Transverse colon (tissue), 4 donors: ENCODE results near the gene SLC43A3. TPM values are rescaled to one million over a fixed set of nuclear protein-coding genes. Genes with fewer than 3 reads are reported as not detected.

Experiments used
- DNase-seq: peaks from one replicate; pipeline ENCODE4 v3.0.0-alpha.2; 2019
- H3K27ac ChIP-seq, 4 donors: fragments of 200-600 bp; sonication (generic); 2 replicates each; pipeline ENCODE4 v1.5.1; 2016 to 2018; ENCODE audit warnings: inconsistent platforms in 4 of 4
- H3K27me3 ChIP-seq: fragments of 200-600 bp; sonication (generic); 2 replicates; pipeline ENCODE4 v1.5.1; 2017; ENCODE audit warnings: inconsistent platforms
- H3K36me3 ChIP-seq, 4 donors: fragments of 200-600 bp; sonication (generic); 2 replicates each; pipeline ENCODE4 v1.5.1; 2017 to 2019; ENCODE audit warnings: inconsistent platforms in 4 of 4
- H3K4me1 ChIP-seq, 4 donors: fragments of 200-600 bp; sonication (generic); 2 replicates each; pipeline ENCODE4 v1.5.1; 2017 to 2020; ENCODE audit warnings: inconsistent platforms in 4 of 4
- H3K4me3 ChIP-seq, 4 donors: fragments of 200-600 bp; sonication (generic); 1 replicate in 1 of 4; 2 replicates in 3 of 4; pipeline versions ENCODE4 v1.5.1 to v1.6.1; 2017 to 2019; ENCODE audit warnings: inconsistent platforms in 4 of 4
- H3K9me3 ChIP-seq, 2 donors: fragments of 200-600 bp; sonication (generic); 2 replicates each; pipeline ENCODE4 v1.5.1; 2017 to 2019; ENCODE audit warnings: inconsistent platforms in 2 of 2
- EP300 ChIP-seq: sonication (generic); formaldehyde crosslinking; IDR thresholded peaks from one replicate; pipeline ENCODE4 v1.6.1; 2017; ENCODE audit warnings: antibody characterized with exemption, low read depth
- POLR2A ChIP-seq: fragments of 450-650 bp; IDR thresholded peaks from one replicate; pipeline ENCODE4 v1.6.1; 2016; ENCODE audit warnings: antibody characterized with exemption, mild to moderate bottlenecking, moderate library complexity
- POLR2AphosphoS5 ChIP-seq, 3 donors: sonication (generic); formaldehyde crosslinking; IDR thresholded peaks; one replicate each; pipeline ENCODE4 v1.6.1; 2016; ENCODE audit warnings: antibody characterized with exemption in 3 of 3
- WGBS, 2 donors: methylation state at CpG; one replicate each; pipeline ENCODE4 v1.1.5; 2018; ENCODE audit warnings: low coverage in 1 of 2; 5-methylcytosine and 5-hydroxymethylcytosine counted together
- in situ Hi-C, 4 donors: fragments of 200-750 bp; cut with MboI; loops; one replicate each; pipeline versions ENCODE4 v1.15.0 to v1.15.1; 2017; ENCODE audit warnings: low sequenced_read_pairs in 3 of 4, low pct_ligation_motif_present in 1 of 4, low pct_unique_long_range_greater_than_20kb in 1 of 4
- intact Hi-C: fragments of 100-400 bp; cut with DNase I; formaldehyde crosslinking; loops from one replicate; pipeline ENCODE4 v1.15.1; 2023; ENCODE audit warnings: low total_unique reads
- total RNA-seq, 4 donors: library from RNA; depleted of rRNA; stranded (reverse); fragments of >200 nt; gene quantifications; one replicate each; pipeline ENCODE4 v1.1.0, GENCODE V29; 2016
- TF ChIP-seq, protein P1 (sequence below), 5 experiments: fragments of 200-600 bp in 3 of 5; fragments of 450-650 bp in 2 of 5; sonication (generic) in 3 of 5; IDR thresholded peaks; 1 replicate in 2 of 5; 2 replicates in 3 of 5; pipeline ENCODE4 v1.5.1; 2016 to 2017; ENCODE audit warnings: antibody characterized with exemption in 5 of 5, inconsistent platforms in 3 of 5, mild to moderate bottlenecking in 2 of 5, moderate library complexity in 1 of 5

SLC43A3 gene
- total RNA-seq, 4 donors from 2014 or later = 6.0 to 35.9 (median 19.4) TPM

DNA sequence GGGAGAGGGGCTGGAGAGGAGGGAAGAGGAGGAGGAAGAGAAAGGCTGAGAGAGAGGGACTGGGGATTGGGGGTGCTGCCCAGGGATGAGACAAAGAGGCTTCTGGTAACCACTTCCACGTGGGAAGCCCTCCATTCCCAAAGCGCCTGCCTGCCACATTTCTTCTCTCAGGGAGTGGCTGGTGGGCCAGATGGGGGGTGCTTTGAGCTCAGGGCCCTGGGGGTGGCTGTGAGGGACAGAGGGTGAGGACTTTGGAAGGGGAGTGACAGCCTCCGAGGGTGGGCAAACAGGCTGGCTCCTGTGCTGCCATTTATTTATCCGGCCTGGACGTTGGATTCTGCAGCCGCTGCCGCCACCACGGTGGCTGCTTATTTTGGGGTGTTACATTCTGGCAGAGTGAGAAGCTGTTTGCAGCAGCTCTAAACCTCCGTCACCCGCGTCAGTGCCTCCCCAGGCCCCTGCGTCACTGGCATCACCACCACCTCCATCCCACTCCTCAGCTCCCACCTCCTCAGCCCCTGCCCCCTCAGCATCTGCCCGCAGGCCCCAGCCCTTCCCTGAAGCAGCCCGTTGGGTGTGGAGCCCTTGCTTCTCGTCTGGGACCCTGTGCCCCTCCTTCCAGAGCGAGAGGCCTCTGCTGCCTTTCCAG is 35.0 kb upstream of the SLC43A3 start:
- TF ChIP-seq POLR2A = no peak
- TF ChIP-seq, protein P1, sequence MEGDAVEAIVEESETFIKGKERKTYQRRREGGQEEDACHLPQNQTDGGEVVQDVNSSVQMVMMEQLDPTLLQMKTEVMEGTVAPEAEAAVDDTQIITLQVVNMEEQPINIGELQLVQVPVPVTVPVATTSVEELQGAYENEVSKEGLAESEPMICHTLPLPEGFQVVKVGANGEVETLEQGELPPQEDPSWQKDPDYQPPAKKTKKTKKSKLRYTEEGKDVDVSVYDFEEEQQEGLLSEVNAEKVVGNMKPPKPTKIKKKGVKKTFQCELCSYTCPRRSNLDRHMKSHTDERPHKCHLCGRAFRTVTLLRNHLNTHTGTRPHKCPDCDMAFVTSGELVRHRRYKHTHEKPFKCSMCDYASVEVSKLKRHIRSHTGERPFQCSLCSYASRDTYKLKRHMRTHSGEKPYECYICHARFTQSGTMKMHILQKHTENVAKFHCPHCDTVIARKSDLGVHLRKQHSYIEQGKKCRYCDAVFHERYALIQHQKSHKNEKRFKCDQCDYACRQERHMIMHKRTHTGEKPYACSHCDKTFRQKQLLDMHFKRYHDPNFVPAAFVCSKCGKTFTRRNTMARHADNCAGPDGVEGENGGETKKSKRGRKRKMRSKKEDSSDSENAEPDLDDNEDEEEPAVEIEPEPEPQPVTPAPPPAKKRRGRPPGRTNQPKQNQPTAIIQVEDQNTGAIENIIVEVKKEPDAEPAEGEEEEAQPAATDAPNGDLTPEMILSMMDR (IDR thresholded peaks at IDR 0.05) = no peak
- Histone ChIP-seq H3K9me3 (no peaks in the 10 kb centered on the region), H3K27ac (no peak overlapping the region), H3K27me3 (peaks cover 50% of the 10 kb centered on the region), H3K4me3 (no peak overlapping the region), H3K36me3 (no peaks in the 10 kb centered on the region), H3K4me1 (peaks cover 27 to 41% (median 35%) of the 10 kb centered on the region in 4 donors)
- in situ Hi-C loops = loop anchor here in 2 of 4 donors (25.0 kb wide), 2 partner anchors 175 to 1050 kb away; partner anchors contain the start of genes YPEL4 (in 2 of the 2) and OR5B21 (in 1 of the 2)
- intact Hi-C loops = no loop called here
- WGBS, 2 donors = 58 to 72% methylated on average over 8 to 16 of the region's 16 CpGs
- DNase-seq = no peak

DNA sequence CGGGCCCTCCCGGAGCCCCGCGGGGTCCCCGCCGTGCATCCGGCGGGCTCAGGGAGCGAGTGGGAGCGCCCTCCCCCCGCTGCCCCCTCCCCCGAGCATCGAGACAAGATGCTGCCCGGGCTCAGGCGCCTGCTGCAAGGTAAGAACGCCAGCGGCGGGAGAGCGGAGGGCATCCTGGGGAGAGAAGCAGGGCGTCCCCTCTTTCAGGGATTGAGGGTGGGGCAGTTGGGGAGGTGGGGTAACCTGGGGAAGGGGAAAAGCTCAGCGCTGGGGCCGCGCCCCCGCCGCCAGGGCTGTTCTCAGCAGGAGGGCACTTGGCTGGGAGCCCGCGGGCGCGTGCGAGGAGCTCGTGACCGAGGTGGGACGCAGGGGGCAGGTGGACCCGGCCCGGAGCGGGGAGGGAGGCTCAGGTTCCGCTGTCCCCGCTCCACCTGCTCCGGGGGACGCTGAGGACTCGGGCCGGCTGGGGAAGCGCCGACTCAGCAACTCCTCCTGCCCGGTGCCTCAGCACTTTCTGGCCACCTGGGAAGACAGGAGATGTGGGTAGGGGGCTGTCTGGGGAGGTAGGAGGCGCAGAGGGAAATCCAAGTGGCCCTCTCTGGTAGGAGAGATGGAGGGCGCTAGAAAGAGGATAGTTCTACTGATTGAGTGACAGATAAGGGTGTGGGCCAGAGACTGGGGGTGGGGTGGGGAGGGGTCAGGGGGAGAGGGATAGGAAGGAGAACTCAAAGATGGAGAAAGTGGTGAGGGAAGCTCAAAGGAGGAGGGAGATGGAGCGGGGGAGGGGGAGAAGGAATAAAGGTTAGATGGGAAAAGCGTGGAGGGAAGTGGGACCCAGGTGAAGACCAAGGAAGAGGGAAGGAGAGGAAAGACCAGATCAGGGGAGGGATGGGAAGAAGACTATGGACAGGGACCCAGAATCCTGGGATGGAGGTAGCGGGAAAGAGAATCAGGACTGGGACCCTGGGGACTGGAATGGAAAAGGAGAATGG is 34.1 kb upstream of the SLC43A3 start:
- intact Hi-C loops (no loop called here), in situ Hi-C loops (loop anchor here in 2 of 4 donors (25.0 kb wide), 2 partner anchors 176 to 1051 kb away; partner anchors contain the start of genes YPEL4 (in 2 of the 2) and OR5B21 (in 1 of the 2))
- 9 to 50% methylated on average over 3 to 48 of the region's 50 CpGs for WGBS, 2 donors
- H3K36me3 ChIP-seq = no peaks in the 10 kb centered on the region
- peaks cover 52% of the 10 kb centered on the region for H3K27me3 ChIP-seq
- H3K4me1 ChIP-seq = peaks cover 27 to 42% (median 36%) of the 10 kb centered on the region in 4 donors
- TF ChIP-seq EP300 (no peak), POLR2AphosphoS5 (IDR thresholded peaks at IDR 0.05) (no peak), POLR2A (no peak)
- TF ChIP-seq, protein P1 (IDR thresholded peaks at IDR 0.05) = no peak
- no peak overlapping the region for H3K27ac ChIP-seq
- no peaks in the 10 kb centered on the region for H3K9me3 ChIP-seq
- peak overlapping the region in 3 of 4 donors; percentile 21 to 51 (median 36) for H3K4me3 ChIP-seq
- DNase-seq = no peak

DNA sequence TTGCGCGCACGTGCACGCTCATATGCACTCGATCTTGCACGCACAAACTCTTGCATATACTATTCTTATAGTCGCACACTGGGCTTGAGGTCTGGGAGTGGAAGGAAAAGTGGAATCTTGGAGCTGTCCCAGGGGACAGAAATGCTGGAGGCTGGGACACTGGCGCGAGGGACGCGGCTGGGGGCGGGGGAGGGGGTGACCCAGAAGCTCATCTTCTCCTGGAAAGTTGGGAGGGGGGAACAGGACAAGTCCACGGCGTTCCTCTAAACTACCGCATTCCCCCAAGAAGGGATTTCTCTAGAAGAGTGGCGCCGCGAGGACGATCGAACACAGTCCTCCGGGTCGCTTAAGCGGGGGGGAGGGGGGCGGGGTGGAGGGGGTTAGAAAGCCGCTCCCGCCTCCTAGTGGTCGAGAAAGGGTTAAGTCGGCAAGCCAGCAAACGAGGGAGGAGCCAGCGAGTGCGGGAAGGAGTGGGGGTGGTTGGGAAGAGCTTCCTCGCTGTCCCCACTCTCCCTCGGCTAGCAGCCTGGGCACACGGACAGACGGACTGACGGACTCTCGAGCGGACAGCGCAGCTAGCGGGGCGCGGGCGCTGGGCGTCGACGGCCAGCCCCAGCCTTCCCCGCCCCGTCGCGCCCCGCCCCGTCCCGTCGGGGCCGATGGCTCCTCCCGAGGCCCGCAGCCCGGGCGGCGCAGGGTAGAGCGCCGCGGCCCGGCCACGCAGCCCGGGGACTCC is 33.3 kb upstream of the SLC43A3 start, which contains the start of gene RTN4RL2:
Gene RTN4RL2, plus strand, starts transcription at position 507 of the 736 bp plus-strand sequence. CDS start 338 bp downstream, outside the sequence.
- intact Hi-C loops = no loop called here
- no peak for DNase-seq

More for the DNA sequence above, 33.3 kb upstream of the SLC43A3 start, which contains the start of gene RTN4RL2:
- Histone ChIP-seq H3K27me3 (peaks cover 52% of the 10 kb centered on the region), H3K27ac (no peak within 1 kb of the TSS), H3K4me3 (peak within 1 kb of the TSS in 3 of 4 donors; percentile 21 to 51 (median 36)), H3K9me3 (no peaks in the 10 kb centered on the region), H3K36me3 (no peaks in the 10 kb centered on the region), H3K4me1 (peaks cover 27 to 42% (median 36%) of the 10 kb centered on the region in 4 donors)
- TF ChIP-seq POLR2A (no peak), EP300 (no peak), POLR2AphosphoS5 (IDR thresholded peaks at IDR 0.05) (no peak)
- TF ChIP-seq, protein P1 (IDR thresholded peaks at IDR 0.05) = peak in 3 of 5 experiments; percentile 19 to 23 (median 19)
- in situ Hi-C loops = loop anchor here in 2 of 4 donors (25.0 kb wide), 2 partner anchors 177 to 1052 kb away; partner anchors contain the start of genes YPEL4 (in 2 of the 2) and OR5B21 (in 1 of the 2)
- WGBS, 2 donors = 0% methylated on average over 60 of the region's 66 CpGs; no CpG with 5 or more reads in 1 of the 2 donors
